ENCODE results near the gene AIG1.

- TF ChIP-seq CTCF (IDR thresholded peaks at IDR 0.05; ENCODE audit: borderline replicate concordance, extremely low read depth, low read length, poor library complexity, severe bottlenecking) (no peak), EZH2 (IDR thresholded peaks at IDR 0.05; ENCODE audit: borderline replicate concordance, low read depth, low read length, severe bottlenecking) (no peak)
Observed at GRCh38 chr6:143097224-143097795, 36.6 kb downstream of the AIG1 start.
